ENCODE data around the gene CALN1. TPM values are rescaled to one million over a fixed set of nuclear protein-coding genes. Genes with fewer than 3 reads are reported as not detected.
A peak's percentile ranks its signal among the peaks of the same experiment; 100 is the strongest.

The CALN1 gene
- total and polyA plus RNA-seq, 2 experiments from 2014 or later, result 0.23 to 0.28 TPM

- Histone ChIP-seq H3K4me2 (no peak overlapping the region), H3K4me1 (ENCODE audit: insufficient read depth) (no peaks in the 10 kb centered on the region), H2AFZ (no peak overlapping the region), H4K20me1 (ENCODE audit: insufficient read depth, poor library complexity, severe bottlenecking) (no peaks in the 10 kb centered on the region), H3K36me3 (replicated peaks; ENCODE audit: insufficient read depth, low read depth) (no peaks in the 10 kb centered on the region), H3K79me2 (no peaks in the 10 kb centered on the region), H3K9me2 (replicated peaks; ENCODE audit: insufficient read depth) (no peaks in the 10 kb centered on the region), H3K9me3 (ENCODE audit: low read depth) (no peaks in the 10 kb centered on the region), H3K27me3 (no peaks in the 10 kb centered on the region), H3K4me3 (no peak overlapping the region), H3K27ac (no peak overlapping the region)
- whole genome bisulfite sequencing (ENCODE audit: low lambda C conversion rate, missing lambda C conversion rate), result 69% methylated on average over 9 of the region's 9 CpGs
- TF ChIP-seq EZH2 (IDR thresholded peaks at IDR 0.05; ENCODE audit: borderline replicate concordance) (no peak), EZH2phosphoT487 (IDR thresholded peaks at IDR 0.05; ENCODE audit: low read depth, severe bottlenecking, unreplicated experiment) (no peak), CTCF (IDR thresholded peaks at IDR 0.05; ENCODE audit: poor library complexity) (no peak)
- DNase-seq (ENCODE audit: low spot score), result peak; percentile 47
Measured at GRCh38 chr7:71846160-71846559, 566.0 kb downstream of the CALN1 start.

GRCh38 chr7:71843676-71844075, 568.5 kb downstream of the CALN1 start:
- H3K9me3 ChIP-seq (ENCODE audit: low read depth), result no peaks in the 10 kb centered on the region
- 57% methylated on average over 4 of the region's 4 CpGs for WGBS (ENCODE audit: low lambda C conversion rate, missing lambda C conversion rate)
- H3K4me1 ChIP-seq (ENCODE audit: insufficient read depth), result no peaks in the 10 kb centered on the region
- no peak overlapping the region for H3K4me2 ChIP-seq
- H3K9me2 ChIP-seq (replicated peaks; ENCODE audit: insufficient read depth), result no peaks in the 10 kb centered on the region
- no peaks in the 10 kb centered on the region for H3K27me3 ChIP-seq
- TF ChIP-seq EZH2 (IDR thresholded peaks at IDR 0.05; ENCODE audit: borderline replicate concordance) (no peak), CTCF (IDR thresholded peaks at IDR 0.05; ENCODE audit: poor library complexity) (no peak), EZH2phosphoT487 (IDR thresholded peaks at IDR 0.05; ENCODE audit: low read depth, severe bottlenecking, unreplicated experiment) (no peak)
- H3K27ac ChIP-seq, result no peak overlapping the region
- H3K4me3 ChIP-seq, result no peak overlapping the region
- H3K79me2 ChIP-seq, result no peaks in the 10 kb centered on the region
- no peak for DNase-seq (ENCODE audit: low spot score)
- no peaks in the 10 kb centered on the region for H4K20me1 ChIP-seq (ENCODE audit: insufficient read depth, poor library complexity, severe bottlenecking)
- H2AFZ ChIP-seq, result no peak overlapping the region
- no peaks in the 10 kb centered on the region for H3K36me3 ChIP-seq (replicated peaks; ENCODE audit: insufficient read depth, low read depth)

GRCh38 chr7:71842786-71843185, 569.4 kb downstream of the CALN1 start:
- DNase-seq (ENCODE audit: low spot score), result no peak
- Histone ChIP-seq H3K4me1 (ENCODE audit: insufficient read depth) (no peaks in the 10 kb centered on the region), H3K9me3 (ENCODE audit: low read depth) (no peaks in the 10 kb centered on the region), H3K9me2 (replicated peaks; ENCODE audit: insufficient read depth) (no peaks in the 10 kb centered on the region), H3K27me3 (no peaks in the 10 kb centered on the region), H2AFZ (no peak overlapping the region), H3K27ac (no peak overlapping the region), H3K4me2 (no peak overlapping the region), H4K20me1 (ENCODE audit: insufficient read depth, poor library complexity, severe bottlenecking) (no peaks in the 10 kb centered on the region), H3K79me2 (no peaks in the 10 kb centered on the region), H3K4me3 (no peak overlapping the region), H3K36me3 (replicated peaks; ENCODE audit: insufficient read depth, low read depth) (no peaks in the 10 kb centered on the region)
- 62% methylated on average over 3 of the region's 3 CpGs for WGBS (ENCODE audit: low lambda C conversion rate, missing lambda C conversion rate)
- TF ChIP-seq EZH2phosphoT487 (IDR thresholded peaks at IDR 0.05; ENCODE audit: low read depth, severe bottlenecking, unreplicated experiment), result no peak
- TF ChIP-seq EZH2 (IDR thresholded peaks at IDR 0.05; ENCODE audit: borderline replicate concordance), result no peak
- no peak for TF ChIP-seq CTCF (IDR thresholded peaks at IDR 0.05; ENCODE audit: poor library complexity)

- no peak for TF ChIP-seq EZH2phosphoT487 (IDR thresholded peaks at IDR 0.05; ENCODE audit: low read depth, severe bottlenecking, unreplicated experiment)
- TF ChIP-seq CTCF (IDR thresholded peaks at IDR 0.05; ENCODE audit: poor library complexity), result no peak
- no peak for TF ChIP-seq EZH2 (IDR thresholded peaks at IDR 0.05; ENCODE audit: borderline replicate concordance)
- Histone ChIP-seq H3K9me3 (ENCODE audit: low read depth) (no peaks in the 10 kb centered on the region), H3K9me2 (replicated peaks; ENCODE audit: insufficient read depth) (no peaks in the 10 kb centered on the region), H3K4me2 (no peak overlapping the region), H3K27me3 (no peaks in the 10 kb centered on the region), H3K36me3 (replicated peaks; ENCODE audit: insufficient read depth, low read depth) (no peaks in the 10 kb centered on the region), H3K79me2 (no peaks in the 10 kb centered on the region), H4K20me1 (ENCODE audit: insufficient read depth, poor library complexity, severe bottlenecking) (no peaks in the 10 kb centered on the region), H3K4me1 (ENCODE audit: insufficient read depth) (no peaks in the 10 kb centered on the region), H3K27ac (no peak overlapping the region), H2AFZ (no peak overlapping the region), H3K4me3 (no peak overlapping the region)
- DNase-seq (ENCODE audit: low spot score), result no peak
- 47% methylated on average over 6 of the region's 6 CpGs for WGBS (ENCODE audit: low lambda C conversion rate, missing lambda C conversion rate)
Measured at GRCh38 chr7:71842381-71842780, 569.8 kb downstream of the CALN1 start.
